Measurements from ENCODE around the gene CELF4. TPM values are rescaled to one million over a fixed set of nuclear protein-coding genes. Genes with fewer than 3 reads are reported as not detected.

The CELF4 gene
- total RNA-seq, result under 1 TPM; 0.32 to 0.79 TPM
- long read RNA-seq, result 0 reads

- ATAC-seq (peak; percentile 28 to 52), DNase-seq (no peak)
- intact Hi-C loops (cut with DNase I), result no loop called here
These were observed at the start of gene CELF4 for GRCh38 chr18:37565101-37565976. Gene CELF4, minus strand, starts transcription at chr18:37565798.

- DNase-seq (no peak), ATAC-seq (no peak)
- intact Hi-C loops (cut with DNase I), result no loop called here
These were observed 47.6 kb upstream of the CELF4 start for GRCh38 chr18:37613253-37613565.

- DNase-seq, result no peak
- intact Hi-C loops (cut with DNase I), result no loop called here
- ATAC-seq, result peak in 1 of 2 donors; percentile 54
These were observed 47.1 kb upstream of the CELF4 start for GRCh38 chr18:37612524-37613252.

- ATAC-seq (no peak), DNase-seq (no peak)
- intact Hi-C loops (cut with DNase I), result no loop called here
These were observed 46.1 kb upstream of the CELF4 start for GRCh38 chr18:37611614-37612279.

- intact Hi-C loops (cut with DNase I), result no loop called here
- ATAC-seq, result no peak
- DNase-seq, result no peak
These were observed 43.3 kb upstream of the CELF4 start for GRCh38 chr18:37608876-37609275.

GRCh38 chr18:37607281-37607680, 41.7 kb upstream of the CELF4 start:
- intact Hi-C loops (cut with DNase I), result no loop called here
- no peak for DNase-seq
- no peak for ATAC-seq

- ATAC-seq (peak in 1 of 2 donors; percentile 21), DNase-seq (no peak)
- intact Hi-C loops (cut with DNase I), result no loop called here
These were observed 38.4 kb upstream of the CELF4 start for GRCh38 chr18:37604032-37604431.

- intact Hi-C loops (cut with DNase I), result no loop called here
- DNase-seq, result no peak
- ATAC-seq, result no peak
These were observed 33.6 kb upstream of the CELF4 start for GRCh38 chr18:37598966-37599896.

- intact Hi-C loops (cut with DNase I), result no loop called here
- ATAC-seq (no peak), DNase-seq (no peak)
These were observed 32.8 kb upstream of the CELF4 start for GRCh38 chr18:37598396-37598795.

- no peak for DNase-seq
- ATAC-seq, result no peak
- intact Hi-C loops (cut with DNase I), result no loop called here
These were observed 24.7 kb upstream of the CELF4 start for GRCh38 chr18:37590346-37590745.

- intact Hi-C loops (cut with DNase I), result no loop called here
- DNase-seq, result no peak
- ATAC-seq, result no peak
These were observed 22.7 kb upstream of the CELF4 start for GRCh38 chr18:37588289-37588688.

- DNase-seq (no peak), ATAC-seq (no peak)
- intact Hi-C loops (cut with DNase I), result no loop called here
These were observed 21.1 kb upstream of the CELF4 start for GRCh38 chr18:37586656-37587225.

- no peak for DNase-seq
- intact Hi-C loops (cut with DNase I), result no loop called here
- ATAC-seq, result no peak
These were observed 19.5 kb upstream of the CELF4 start for GRCh38 chr18:37584952-37585695.

GRCh38 chr18:37584217-37584616, 18.6 kb upstream of the CELF4 start:
- DNase-seq, result no peak
- intact Hi-C loops (cut with DNase I), result no loop called here
- no peak for ATAC-seq

- no peak for ATAC-seq
- no peak for DNase-seq
- intact Hi-C loops (cut with DNase I), result no loop called here
These were observed 16.7 kb upstream of the CELF4 start for GRCh38 chr18:37582261-37582660.

- ATAC-seq (peak; percentile 7 to 32), DNase-seq (peak; percentile 30)
- intact Hi-C loops (cut with DNase I), result no loop called here
These were observed 13.4 kb upstream of the CELF4 start for GRCh38 chr18:37578886-37579513.

- intact Hi-C loops (cut with DNase I), result no loop called here
- DNase-seq, result no peak
- ATAC-seq, result no peak
These were observed 12.6 kb upstream of the CELF4 start for GRCh38 chr18:37578182-37578678.

Data from left cardiac atrium (tissue), 4 donors.